Measurements from ENCODE around the gene SF1.

SF1 gene

DNA sequence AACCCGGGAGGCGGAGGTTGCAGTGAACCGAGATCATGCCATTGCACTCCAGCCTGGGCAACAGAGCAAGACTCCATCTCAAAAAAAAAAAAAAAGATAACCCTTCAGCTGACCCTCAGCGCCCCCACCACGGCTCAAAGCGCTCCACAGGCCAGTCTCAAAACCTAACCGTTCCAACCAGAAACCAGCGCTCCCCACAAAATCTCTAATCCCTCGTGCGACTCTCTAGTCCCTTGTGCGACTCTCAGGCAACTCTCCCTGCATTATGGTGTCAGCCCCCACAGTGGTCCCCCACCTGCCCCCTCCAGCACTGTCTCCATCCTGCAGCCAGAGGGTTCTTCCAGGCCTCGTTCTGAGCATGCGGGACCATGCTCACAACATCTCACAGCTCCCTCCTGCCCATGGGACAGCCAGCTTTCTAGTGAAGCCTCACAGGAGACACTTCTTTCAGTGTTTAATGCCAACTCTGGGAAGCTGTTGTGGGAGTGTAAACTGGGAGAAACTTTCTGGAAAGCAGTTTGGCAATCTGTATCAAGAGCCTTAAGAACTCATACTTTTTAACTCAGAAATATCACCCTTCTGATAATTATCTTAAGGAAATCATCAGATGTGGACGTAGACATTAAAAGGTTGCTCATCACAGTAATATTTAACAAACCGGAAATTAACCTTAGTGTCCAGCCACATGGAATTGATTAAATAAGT, 30.2 kb downstream of the SF1 start:
- H3K4me3 ChIP-seq (ENCODE audit: low read depth, low read length), result no peak overlapping the region
- TF ChIP-seq, protein P1, sequence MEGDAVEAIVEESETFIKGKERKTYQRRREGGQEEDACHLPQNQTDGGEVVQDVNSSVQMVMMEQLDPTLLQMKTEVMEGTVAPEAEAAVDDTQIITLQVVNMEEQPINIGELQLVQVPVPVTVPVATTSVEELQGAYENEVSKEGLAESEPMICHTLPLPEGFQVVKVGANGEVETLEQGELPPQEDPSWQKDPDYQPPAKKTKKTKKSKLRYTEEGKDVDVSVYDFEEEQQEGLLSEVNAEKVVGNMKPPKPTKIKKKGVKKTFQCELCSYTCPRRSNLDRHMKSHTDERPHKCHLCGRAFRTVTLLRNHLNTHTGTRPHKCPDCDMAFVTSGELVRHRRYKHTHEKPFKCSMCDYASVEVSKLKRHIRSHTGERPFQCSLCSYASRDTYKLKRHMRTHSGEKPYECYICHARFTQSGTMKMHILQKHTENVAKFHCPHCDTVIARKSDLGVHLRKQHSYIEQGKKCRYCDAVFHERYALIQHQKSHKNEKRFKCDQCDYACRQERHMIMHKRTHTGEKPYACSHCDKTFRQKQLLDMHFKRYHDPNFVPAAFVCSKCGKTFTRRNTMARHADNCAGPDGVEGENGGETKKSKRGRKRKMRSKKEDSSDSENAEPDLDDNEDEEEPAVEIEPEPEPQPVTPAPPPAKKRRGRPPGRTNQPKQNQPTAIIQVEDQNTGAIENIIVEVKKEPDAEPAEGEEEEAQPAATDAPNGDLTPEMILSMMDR (IDR thresholded peaks at IDR 0.05; ENCODE audit: insufficient read depth, low read length, missing control alignments), result no peak
- peak; percentile 44 for DNase-seq (ENCODE audit: low read depth, low spot score)
- ChIA-PET POLR2A (no interaction called here), CTCF (interaction anchor here (0.8 to 1.8 kb wide), 4 partner anchors 13 to 299 kb away, joined by 3 to 5 read pairs (median 4); no protein-coding TSS in a partner anchor)

DNA sequence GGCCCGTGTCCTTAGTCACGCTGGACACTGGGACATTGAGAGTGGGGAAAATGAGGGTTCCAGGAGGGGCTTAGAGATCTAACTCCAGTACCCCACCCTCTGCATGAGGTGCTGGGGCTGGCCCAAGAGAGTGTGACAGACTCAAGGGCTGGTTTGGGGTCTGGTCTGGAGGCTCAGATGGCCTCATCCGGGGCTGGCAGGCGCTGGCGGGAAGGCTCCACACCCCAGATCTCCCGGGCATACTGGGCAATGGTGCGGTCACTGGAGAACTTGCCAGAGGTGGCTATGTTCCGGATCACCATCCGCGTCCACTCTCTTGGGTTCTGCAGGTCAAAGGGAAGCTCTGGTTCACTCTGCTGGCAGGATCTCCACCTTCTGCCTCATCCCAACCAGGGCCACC, 31.9 kb downstream of the SF1 start:
- CTCF ChIA-PET, result interaction anchor here (0.8 to 1.4 kb wide), 3 partner anchors 12 to 96 kb away, joined by 3 to 4 read pairs (median 4); partner anchors contain the start of gene PYGM
- no peak for DNase-seq (ENCODE audit: low read depth, low spot score)
- TF ChIP-seq, protein P1 (IDR thresholded peaks at IDR 0.05; ENCODE audit: insufficient read depth, low read length, missing control alignments), result no peak
- no peak overlapping the region for H3K4me3 ChIP-seq (ENCODE audit: low read depth, low read length)
- POLR2A ChIA-PET, result no interaction called here

DNA sequence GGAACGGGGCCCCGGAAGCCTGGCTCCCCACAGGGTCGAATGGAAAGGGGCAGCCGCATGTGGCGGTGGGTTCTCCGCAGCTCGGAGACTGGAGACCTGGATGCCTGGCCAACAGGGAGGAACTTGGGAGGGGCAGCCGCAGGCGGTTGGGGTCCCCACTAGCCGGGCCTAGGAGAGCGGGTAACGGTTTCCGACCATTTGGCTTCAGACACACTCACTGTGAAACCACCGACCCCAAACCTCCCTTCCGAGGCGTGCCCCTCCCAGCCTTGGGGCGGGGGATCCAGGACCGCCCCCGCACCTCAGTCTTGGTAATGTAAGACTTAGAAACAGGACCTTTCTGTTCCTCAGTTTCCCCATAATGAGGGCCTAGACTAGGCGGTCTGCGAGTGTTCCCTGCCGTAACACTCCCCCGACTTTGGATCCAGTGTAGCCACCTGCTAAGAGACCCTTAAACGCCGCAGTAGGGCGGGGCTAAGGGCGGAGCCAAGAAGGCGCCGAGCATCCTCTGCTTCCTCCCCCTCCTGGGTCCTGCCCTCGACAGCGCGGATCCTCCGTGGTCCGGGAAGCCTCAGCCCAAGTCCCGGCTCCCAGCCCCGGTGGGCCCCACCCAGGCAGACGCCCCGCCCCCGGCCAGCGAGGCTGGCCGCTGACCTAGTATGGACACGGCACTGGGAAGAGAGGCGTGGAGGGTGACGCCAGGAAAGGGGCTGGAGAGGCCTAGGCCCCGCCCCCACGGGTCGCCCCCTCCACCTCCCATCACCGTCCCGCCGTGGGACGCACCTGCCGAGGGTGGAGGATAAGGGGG, 32.6 kb downstream of the SF1 start:
- ChIA-PET CTCF (interaction anchor here (1.3 to 1.4 kb wide), 3 partner anchors 11 to 17 kb away, joined by 3 to 4 read pairs (median 4); no protein-coding TSS in a partner anchor), POLR2A (no interaction called here)
- peak overlapping the region; percentile 23; the same call in 1 of the 2 replicates for H3K4me3 ChIP-seq (ENCODE audit: low read depth, low read length)
- TF ChIP-seq, protein P1 (IDR thresholded peaks at IDR 0.05; ENCODE audit: insufficient read depth, low read length, missing control alignments), result no peak
- no peak for DNase-seq (ENCODE audit: low read depth, low spot score)

DNA sequence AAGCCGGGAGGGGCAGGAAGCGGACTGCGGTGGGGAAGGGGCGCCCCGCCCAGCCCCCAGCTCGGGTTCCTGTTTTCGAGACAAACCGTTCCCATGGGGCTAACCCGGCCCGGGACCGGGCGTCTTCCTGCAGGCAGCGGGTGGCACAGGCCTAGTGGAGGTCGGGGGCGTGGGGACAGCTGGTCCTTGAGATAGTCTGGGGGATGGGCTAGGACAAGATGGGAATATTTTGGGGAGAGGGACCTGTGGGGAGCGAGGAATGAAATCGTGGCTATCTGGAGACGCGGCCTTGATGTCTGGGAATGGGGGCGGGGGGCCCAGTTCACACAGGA, 33.2 kb downstream of the SF1 start:
- TF ChIP-seq, protein P1 (IDR thresholded peaks at IDR 0.05; ENCODE audit: insufficient read depth, low read length, missing control alignments), result no peak
- no peak for DNase-seq (ENCODE audit: low read depth, low spot score)
- peak overlapping the region; percentile 12 for H3K4me3 ChIP-seq (ENCODE audit: low read depth, low read length)
- ChIA-PET POLR2A (no interaction called here), CTCF (interaction anchor here (1.3 to 1.4 kb wide), 2 partner anchors 11 to 18 kb away, joined by 4 read pairs; no protein-coding TSS in a partner anchor)

DNA sequence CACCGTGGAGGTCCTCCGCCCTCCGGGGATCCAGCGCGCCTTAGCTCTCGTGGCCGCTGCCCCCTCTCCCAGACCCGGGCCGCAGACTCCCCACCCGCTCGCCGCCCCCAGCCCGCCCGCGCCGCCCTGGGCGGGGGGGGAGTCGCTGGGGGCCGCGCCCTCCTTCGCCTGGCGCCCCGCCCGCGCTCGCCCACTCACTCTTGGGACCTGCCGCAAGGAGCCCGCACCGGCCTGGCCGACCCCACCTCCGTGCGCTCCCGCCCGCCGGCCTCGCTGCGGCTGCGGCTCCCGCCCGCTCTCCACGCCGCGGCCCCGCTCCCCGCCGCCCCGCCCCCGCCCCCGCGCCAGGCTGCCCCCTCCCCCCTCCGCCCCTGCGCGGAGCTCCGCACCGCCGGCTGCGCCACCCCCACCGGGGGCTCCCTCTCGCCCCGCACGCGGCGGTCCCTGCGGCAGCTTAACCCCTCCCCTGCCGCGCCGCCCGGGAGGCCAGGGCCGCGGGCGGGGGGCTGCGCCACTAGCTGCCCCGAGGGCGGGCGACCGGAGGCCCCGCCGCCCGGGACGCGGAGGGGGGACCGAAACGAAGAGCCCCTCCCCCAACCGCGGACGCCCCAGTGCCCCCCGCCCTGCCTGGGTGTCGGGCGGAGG, 33.7 kb downstream of the SF1 start:
- DNase-seq (ENCODE audit: low read depth, low spot score), result no peak
- CTCF ChIA-PET, result interaction anchor here (1.0 to 1.8 kb wide), 8 partner anchors 10 to 93 kb away, joined by 3 to 5 read pairs (median 4); no protein-coding TSS in a partner anchor
- POLR2A ChIA-PET, result no interaction called here
- TF ChIP-seq, protein P1 (IDR thresholded peaks at IDR 0.05; ENCODE audit: insufficient read depth, low read length, missing control alignments), result no peak
- peak overlapping the region; percentile 12 for H3K4me3 ChIP-seq (ENCODE audit: low read depth, low read length)
